Smooth muscle cell of the brain vasculature (primary cell): ENCODE results near the gene ZNF614.
"Not testable (repeated sequence)": the region's sequence is repeated elsewhere in the genome, so short reads cannot be mapped to it uniquely, and the experiment has no call there.

Experiments used
- DNase-seq: peaks from one replicate; pipeline ENCODE4 v3.0.0-alpha.2; 2012; ENCODE audit warnings: low read depth, low spot score

The ZNF614 gene

GRCh38 chr19:51986309-51987291 lies 41.6 kb downstream of the ZNF614 start, which contains the start of gene ZNF350:
TSS of gene ZNF350 (minus strand) at chr19:51986840. CDS start at chr19:51974360, 12,480 bp downstream.
- DNase-seq: peak; percentile 92

- no peak for DNase-seq
Measured at GRCh38 chr19:51983361-51983760, 44.8 kb downstream of the ZNF614 start.

- DNase-seq: not testable (repeated sequence)
Measured at GRCh38 chr19:51980926-51981325, 47.3 kb downstream of the ZNF614 start.

GRCh38 chr19:51980116-51980736 lies 48.0 kb downstream of the ZNF614 start:
- DNase-seq: no peak

- no peak for DNase-seq
Measured at GRCh38 chr19:51978882-51979281, 49.3 kb downstream of the ZNF614 start.

DNA sequence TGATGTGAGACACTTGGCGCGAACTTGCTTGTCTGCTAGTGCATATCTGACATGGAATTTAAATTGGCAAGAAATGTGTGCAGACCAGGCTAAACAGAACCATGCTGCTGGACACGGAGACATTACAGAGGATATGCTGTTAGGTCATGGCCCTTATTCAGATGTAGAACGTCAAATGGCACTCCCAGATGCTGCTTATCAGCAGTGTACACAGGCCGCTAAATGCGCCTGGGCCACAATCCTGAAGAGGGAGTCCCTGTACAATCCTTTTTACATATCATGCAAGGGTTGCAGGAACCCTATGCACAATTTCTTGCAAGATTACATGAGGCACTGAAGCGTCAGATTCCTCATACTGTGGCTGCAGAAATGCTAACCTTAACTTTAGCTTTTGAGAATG lies 50.8 kb downstream of the ZNF614 start:
- DNase-seq: no peak

DNA sequence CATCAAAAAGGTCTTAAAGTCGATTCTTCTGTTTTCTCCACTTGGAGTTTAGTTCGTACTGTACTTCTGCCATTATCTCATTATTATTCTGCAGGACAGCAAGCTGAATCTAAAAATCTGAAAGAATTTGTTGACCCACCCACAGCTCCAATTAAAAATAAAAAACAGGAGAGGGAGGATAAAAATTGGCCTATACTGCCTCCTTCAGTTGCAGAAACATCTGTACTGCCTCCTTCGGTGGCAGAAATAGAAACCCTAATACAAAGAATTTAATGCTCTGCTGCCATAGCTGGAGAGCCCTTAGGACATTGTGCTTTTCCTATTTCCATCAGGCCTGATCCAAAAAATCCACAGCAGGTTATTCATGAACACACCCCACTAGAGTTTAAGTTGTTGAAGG lies 51.3 kb downstream of the ZNF614 start:
- DNase-seq: no peak

GRCh38 chr19:51975787-51976186 lies 52.4 kb downstream of the ZNF614 start:
- DNase-seq: not testable (repeated sequence)

GRCh38 chr19:51971624-51972023 lies 56.6 kb downstream of the ZNF614 start:
- DNase-seq: no peak

GRCh38 chr19:51970718-51971117 lies 57.5 kb downstream of the ZNF614 start:
- DNase-seq: no peak

DNA sequence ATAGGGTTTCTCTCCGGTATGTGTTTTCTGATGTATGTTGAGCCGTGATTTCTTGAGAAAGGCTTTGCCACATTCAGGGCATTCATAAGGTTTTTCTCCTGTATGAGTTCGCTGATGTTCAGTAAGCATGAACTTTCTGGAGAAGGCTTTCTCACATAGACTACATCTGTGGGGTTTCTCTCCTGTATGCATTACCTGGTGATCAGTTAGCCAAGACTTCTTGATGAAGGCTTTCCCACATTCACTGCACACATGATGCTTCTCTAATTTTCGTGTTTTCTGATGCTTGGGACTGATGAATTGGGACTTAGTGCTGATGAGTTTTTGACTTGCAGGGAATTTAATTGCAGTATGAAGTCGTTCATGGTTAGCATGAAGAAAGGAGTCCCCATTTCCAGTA lies 62.6 kb downstream of the ZNF614 start:
- no peak for DNase-seq
